Measurements from ENCODE around the gene SPINT1. TPM values are rescaled to one million over a fixed set of nuclear protein-coding genes. Genes with fewer than 3 reads are reported as not detected.
A peak's percentile ranks its signal among the peaks of the same experiment; 100 is the strongest.

Gene SPINT1
- total and polyA plus RNA-seq, 8 donors: 16.8 to 394 (median 120) TPM

DNA sequence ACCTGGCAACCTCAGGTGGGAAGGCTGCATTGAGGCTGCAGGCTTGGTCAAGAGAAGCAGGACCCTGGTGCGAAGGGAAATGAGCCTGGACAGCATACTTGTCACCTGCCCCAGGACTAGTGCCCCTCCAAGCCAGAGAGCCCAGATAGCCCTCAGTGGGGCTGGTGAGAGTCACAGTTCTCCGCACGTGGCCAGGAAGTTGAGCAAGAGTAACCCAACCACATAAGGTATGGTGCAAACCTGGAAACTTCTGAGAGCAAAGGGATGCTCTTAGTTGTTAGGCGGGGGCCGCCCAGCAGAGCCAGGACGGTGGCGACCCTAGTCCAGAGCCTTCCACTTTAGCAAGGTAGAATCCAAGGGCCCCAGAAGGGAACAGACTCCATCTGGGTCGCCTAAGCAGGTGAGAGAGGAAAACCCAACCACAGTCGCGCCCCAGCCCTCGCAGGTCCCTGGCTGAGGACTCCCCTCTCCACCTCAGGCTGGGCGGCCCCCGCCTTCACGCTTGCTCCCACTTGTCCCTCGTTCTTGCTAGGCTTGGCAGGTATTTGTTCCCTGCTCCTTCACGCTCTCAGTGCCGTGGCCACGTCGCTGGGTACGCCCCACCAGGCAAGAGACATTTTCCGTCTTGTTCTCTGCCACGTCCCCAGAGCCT lies 49.3 kb downstream of the SPINT1 start:
- H3K4me1 ChIP-seq: peaks cover 15 to 46% (median 19%) of the 10 kb centered on the region in 4 donors
- H3K27me3 ChIP-seq: no peaks in the 10 kb centered on the region
- TF ChIP-seq POLR2AphosphoS5 (IDR thresholded peaks at IDR 0.05) (no peak), CTCF (IDR thresholded peaks at IDR 0.05) (no peak), EP300 (IDR thresholded peaks at IDR 0.05) (no peak)
- H3K9me3 ChIP-seq: no peaks in the 10 kb centered on the region
- 78 to 86% (median 84%) methylated on average over 22 of the region's 22 CpGs for WGBS, 5 donors
- peak overlapping the region in 2 of 5 donors; percentile 86 to 96 for H3K27ac ChIP-seq
- peaks cover 2 to 25% (median 24%) of the 10 kb centered on the region in 4 donors for H3K36me3 ChIP-seq
- H3K4me3 ChIP-seq: peak overlapping the region in 3 of 4 donors; percentile 58 to 74 (median 67)
- intact Hi-C loops (cut with DNase I; ENCODE audit: low total_unique reads): no loop called here
- no peak for DNase-seq

- TF ChIP-seq CTCF (IDR thresholded peaks at IDR 0.05) (peak in 6 of 7 experiments; percentile 97 to 100 (median 99)), POLR2A (IDR thresholded peaks at IDR 0.05) (peak in 2 of 4 donors; percentile 49 to 80), EP300 (IDR thresholded peaks at IDR 0.05) (no peak), POLR2AphosphoS5 (IDR thresholded peaks at IDR 0.05) (peak; percentile 91 to 97 (median 97))
- WGBS, 5 donors: 3 to 5% (median 4%) methylated on average over 38 to 55 of the region's 55 CpGs
- peak within 1 kb of the TSS; percentile 86 to 96 (median 90) for H3K27ac ChIP-seq
- no peaks in the 10 kb centered on the region for H3K27me3 ChIP-seq
- no peaks in the 10 kb centered on the region for H3K9me3 ChIP-seq
- peak; percentile 100 for DNase-seq
- intact Hi-C loops (cut with DNase I; ENCODE audit: low total_unique reads): no loop called here
- peaks cover 7 to 33% (median 32%) of the 10 kb centered on the region in 4 donors for H3K36me3 ChIP-seq
- H3K4me3 ChIP-seq: peak within 1 kb of the TSS; percentile 58 to 74 (median 66)
- H3K4me1 ChIP-seq: peaks cover 15 to 46% (median 19%) of the 10 kb centered on the region in 4 donors
Observed at GRCh38 chr15:40893733-40894680, 50.2 kb downstream of the SPINT1 start, which contains the start of gene VPS18. Gene VPS18, plus strand, starts transcription at chr15:40894450. Its CDS starts 319 bp downstream, at chr15:40894769.

GRCh38 chr15:40894681-40895448 lies 51.0 kb downstream of the SPINT1 start:
- peak overlapping the region; percentile 86 to 96 (median 90) for H3K27ac ChIP-seq
- 1 to 3% (median 2%) methylated on average over 16 to 33 of the region's 33 CpGs for WGBS, 5 donors
- no peaks in the 10 kb centered on the region for H3K27me3 ChIP-seq
- TF ChIP-seq CTCF (IDR thresholded peaks at IDR 0.05) (peak in 5 of 7 experiments; percentile 15 to 62 (median 42)), POLR2AphosphoS5 (IDR thresholded peaks at IDR 0.05) (peak in 1 of 3 donors; percentile 22), EP300 (IDR thresholded peaks at IDR 0.05) (no peak), POLR2A (IDR thresholded peaks at IDR 0.05) (no peak)
- peak; percentile 56 to 89 for DNase-seq
- peaks cover 16 to 42% (median 41%) of the 10 kb centered on the region in 4 donors for H3K36me3 ChIP-seq
- no peaks in the 10 kb centered on the region for H3K9me3 ChIP-seq
- peak overlapping the region; percentile 58 to 74 (median 66) for H3K4me3 ChIP-seq
- peaks cover 15 to 51% (median 19%) of the 10 kb centered on the region in 4 donors for H3K4me1 ChIP-seq
- intact Hi-C loops (cut with DNase I; ENCODE audit: low total_unique reads): no loop called here

Measured in stomach (tissue), 9 donors.